K562 (cell line): ENCODE measurements around the gene WDR62. TPM values are rescaled to one million over a fixed set of nuclear protein-coding genes. Genes with fewer than 3 reads are reported as not detected.

ENCODE experiments used
- ATAC-seq: fragments of 200-7000 bp; cut with Tn5 transposase; 3 replicates; pipeline ENCODE4 v1.9.1; 2020; ENCODE audit warnings: moderate library complexity
- BruUV-seq: library from RNA; stranded (reverse); fragments of 400-500 nt; replicated peaks from 2 replicates; lab custom pipeline; 2021; lab: Mats Ljungman, UMichigan
- CTCF ChIA-PET: fragments of 300-600 bp; formaldehyde crosslinking; extraction: SDS; loops from one replicate; lab custom pipeline; 2021; ENCODE audit warnings: low intra/inter-chr PET ratio; lab: Yijun Ruan, JAX
- POLR2A ChIA-PET: fragments of 300-600, 350-650 bp; sonication (Branson Sonifier 250); formaldehyde crosslinking; extraction: SDS; loops from one replicate; lab custom pipeline; 2021; ENCODE audit warnings: antibody characterized with exemption, inconsistent platforms; lab: Yijun Ruan, JAX
- DNase-seq, 4 experiments: peaks; one replicate each; pipeline versions ENCODE4 v3.0.0 to v3.0.0-alpha.2; 2011 to 2018; ENCODE audit warnings: low spot score in 3 of 4, mixed read lengths in 3 of 4; ENCODE audit errors: extremely low read depth in 1 of 4
- FAIRE-seq: peaks from 2 replicates; lab custom pipeline; 2011; peaks lifted over from hg19 to GRCh38; lab: Jason Lieb, UNC
- H2AFZ ChIP-seq: 2 replicates; pipeline ENCODE4 v1.6.0; 2011; ENCODE audit warnings: low read depth, low read length, control low read depth, inconsistent platforms
- H3K27ac ChIP-seq: fragments of 200-600 bp; 3 replicates; pipeline ENCODE4 v1.8.0; 2011; ENCODE audit warnings: low read depth, mild to moderate bottlenecking, control low read depth, inconsistent platforms, low read length, moderate library complexity, mixed read lengths; ENCODE audit errors: extremely low read depth
- H3K27me3 ChIP-seq, 2 experiments: fragments of 300-600 bp in 1 of 2; 2 replicates in 1 of 2; 3 replicates in 1 of 2; pipeline versions ENCODE4 v1.6.0 to v1.8.0; 2011; ENCODE audit warnings: inconsistent platforms in 2 of 2, low read length in 2 of 2, mild to moderate bottlenecking in 1 of 2, mixed read lengths in 1 of 2, moderate library complexity in 1 of 2; ENCODE audit not compliant: control insufficient read depth in 2 of 2, insufficient read depth in 2 of 2
- H3K36me3 ChIP-seq: fragments of 300-600 bp; 3 replicates; pipeline ENCODE4 v1.8.0; 2011; ENCODE audit warnings: mild to moderate bottlenecking, low read length, inconsistent platforms; ENCODE audit not compliant: control insufficient read depth, insufficient read depth
- H3K4me1 ChIP-seq, 2 experiments: fragments of 200-600 bp in 1 of 2; replicated peaks in 1 of 2; 2 replicates in 1 of 2; 3 replicates in 1 of 2; pipeline versions ENCODE4 v1.5.1 to v1.8.0; 2011; ENCODE audit warnings: inconsistent platforms in 2 of 2, low read length in 2 of 2, mild to moderate bottlenecking in 1 of 2, mixed read lengths in 1 of 2, moderate library complexity in 1 of 2; ENCODE audit not compliant: control insufficient read depth in 2 of 2, insufficient read depth in 2 of 2
- H3K4me2 ChIP-seq: 2 replicates; pipeline ENCODE4 v1.6.1; 2011; ENCODE audit warnings: low read length, control low read depth, inconsistent platforms, mixed read lengths; ENCODE audit not compliant: insufficient read depth
- H3K4me3 ChIP-seq: fragments of 200-600 bp; sonication (generic), shearing (Covaris generic); 2 replicates; pipeline ENCODE4 v1.5.1; 2016; ENCODE audit warnings: control low read depth, inconsistent platforms
- H3K79me2 ChIP-seq: fragments of 200-600 bp; 3 replicates; pipeline ENCODE4 v1.8.0; 2011; ENCODE audit warnings: low read length, inconsistent platforms; ENCODE audit not compliant: control insufficient read depth, insufficient read depth
- H3K9ac ChIP-seq, 2 experiments: 2 replicates each; pipeline versions ENCODE4 v1.6.0 to v1.6.1; 2011; ENCODE audit warnings: low read depth in 2 of 2, low read length in 2 of 2, control low read depth in 1 of 2, inconsistent platforms in 1 of 2, mild to moderate bottlenecking in 1 of 2, mixed read lengths in 1 of 2; ENCODE audit not compliant: insufficient read depth in 1 of 2
- H3K9me1 ChIP-seq: one replicate; pipeline ENCODE4 v1.6.0; 2011; ENCODE audit warnings: inconsistent platforms, mild to moderate bottlenecking, low read length, moderate library complexity; ENCODE audit not compliant: control insufficient read depth, insufficient read depth
- H3K9me3 ChIP-seq: replicated peaks from 2 replicates; pipeline ENCODE4 v1.5.1; 2011; ENCODE audit warnings: low read depth, low read length, inconsistent platforms; ENCODE audit not compliant: control insufficient read depth, insufficient read depth
- H4K20me1 ChIP-seq: replicated peaks from 2 replicates; pipeline ENCODE4 v1.6.1; 2011; ENCODE audit warnings: low read length, inconsistent platforms, mixed read lengths; ENCODE audit not compliant: control insufficient read depth, insufficient read depth
- ATF7 ChIP-seq: fragments of 450-650 bp; IDR thresholded peaks from 2 replicates; pipeline ENCODE4 v1.7.1; 2014; ENCODE audit warnings: mild to moderate bottlenecking, moderate library complexity
- CBFB ChIP-seq: sonication (generic); formaldehyde crosslinking; IDR thresholded peaks from 2 replicates; pipeline ENCODE4 v1.4.0; 2020; ENCODE audit warnings: mild to moderate bottlenecking, missing genetic modification reagents
- DNMT1 ChIP-seq: fragments of 450-650 bp; IDR thresholded peaks from 2 replicates; pipeline ENCODE4 v1.6.1; 2016; ENCODE audit warnings: antibody characterized with exemption, mild to moderate bottlenecking
- MTA1 ChIP-seq: fragments of 450-650 bp; IDR thresholded peaks from 2 replicates; pipeline ENCODE4 v1.6.1; 2017; ENCODE audit warnings: borderline replicate concordance
- NCOA4 ChIP-seq: fragments of 450-650 bp; IDR thresholded peaks from 2 replicates; pipeline ENCODE4 v1.6.1; 2018; ENCODE audit warnings: mild to moderate bottlenecking; ENCODE audit not compliant: partially characterized antibody
- NELFE ChIP-seq: IDR thresholded peaks from 2 replicates; pipeline ENCODE4 v1.6.1; 2011; ENCODE audit warnings: mild to moderate bottlenecking; ENCODE audit not compliant: insufficient read depth, insufficient read length
- PHTF2 ChIP-seq: fragments of 250-450 bp; sonication (Bioruptor Pico); IDR thresholded peaks from 2 replicates; pipeline ENCODE4 v1.5.0; 2021; ENCODE audit warnings: mild to moderate bottlenecking
- PPARD ChIP-seq: fragments of 250-450 bp; sonication (Bioruptor Pico); IDR thresholded peaks from 2 replicates; pipeline ENCODE4 v1.8.0; 2022; ENCODE audit warnings: inconsistent platforms, mild to moderate bottlenecking, moderate library complexity
- RCOR1 ChIP-seq, 2 experiments: IDR thresholded peaks; 2 replicates each; pipeline ENCODE4 v1.6.1; 2012; ENCODE audit warnings: low read depth in 2 of 2, low read length in 2 of 2, borderline replicate concordance in 1 of 2, improper control_type of control experiment in 1 of 2
- SAFB ChIP-seq: fragments of 200-400 bp; formaldehyde crosslinking; IDR thresholded peaks from 2 replicates; pipeline ENCODE4 v1.6.1; 2017; ENCODE audit warnings: low read depth, low read length, borderline replicate concordance
- SIX5 ChIP-seq, 2 experiments: IDR thresholded peaks; 2 replicates each; pipeline ENCODE4 v1.6.1; 2011; ENCODE audit warnings: low read length in 2 of 2, borderline replicate concordance in 1 of 2, low read depth in 1 of 2, mild to moderate bottlenecking in 1 of 2, moderate library complexity in 1 of 2; ENCODE audit not compliant: insufficient read depth in 1 of 2
- SNRNP70 ChIP-seq: fragments of 200-400 bp; formaldehyde crosslinking; optimal IDR thresholded peaks from 2 replicates; pipeline ENCODE3; 2017; ENCODE audit warnings: low read depth, low read length
- STAT5A ChIP-seq: IDR thresholded peaks from 2 replicates; pipeline ENCODE4 v1.6.1; 2012; ENCODE audit warnings: low read length, inconsistent platforms, borderline replicate concordance
- TFAM ChIP-seq: fragments of 250-450 bp; sonication (Bioruptor Pico); conservative IDR thresholded peaks from 2 replicates; pipeline ENCODE4 v1.5.0; 2021; ENCODE audit warnings: mild to moderate bottlenecking, moderate library complexity
- WHSC1 ChIP-seq: IDR thresholded peaks from one replicate; pipeline ENCODE4 v1.6.1; 2012; ENCODE audit warnings: low read length, control low read depth, inconsistent platforms
- ZNF584 ChIP-seq: fragments of 200-800 bp; sonication (Bioruptor generic); IDR thresholded peaks from 2 replicates; pipeline ENCODE4 v1.6.1; 2016; ENCODE audit warnings: low read depth, mild to moderate bottlenecking, missing genetic modification characterization, missing compliant biosample characterization
- ZNF586 ChIP-seq: fragments of 450-650 bp; formaldehyde crosslinking; conservative IDR thresholded peaks from 2 replicates; pipeline ENCODE4 v1.4.0; 2020; ENCODE audit warnings: mild to moderate bottlenecking, moderate library complexity
- WGBS: fragments of 100-300 bp; shearing (Covaris generic); methylation state at CpG from one replicate; pipeline ENCODE4 v1.1.6; 2016; ENCODE audit warnings: low coverage, mixed read lengths; ENCODE audit not compliant: insufficient coverage; ENCODE audit errors: missing lambda C conversion rate; 5-methylcytosine and 5-hydroxymethylcytosine counted together
- in situ Hi-C: fragments of 300-500 bp; cut with MboI; formaldehyde crosslinking; loops from 4 replicates; pipeline ENCODE4 v1.15.0; 2018; ENCODE audit warnings: inconsistent platforms, mixed read lengths
- intact Hi-C: fragments of 100-400 bp; cut with micrococcal nuclease; formaldehyde crosslinking; loops from 2 replicates; pipeline ENCODE4 v1.14.2; 2022
- polyA plus RNA-seq, 8 experiments: library from polyadenylated mRNA; depleted of rRNA in 4 of 8; stranded (reverse) in 5 of 8; unstranded in 3 of 8; fragments of >200 nt; fragmentation: Nextera tagmentation in 2 of 8; fragmentation: Illumina TruSeq in 1 of 8; extraction: Ambion mirVana in 2 of 8; extraction: Trizol in 1 of 8; gene quantifications; 2 replicates each; pipeline versions ENCODE4 v1.2.1 to v1.2.3, GENCODE V29; 2011 to 2014; ENCODE audit warnings: inconsistent platforms in 1 of 8, missing spikeins in 1 of 8
- total RNA-seq, 7 experiments: library from RNA; depleted of rRNA in 6 of 7; stranded (reverse); fragments of >200 nt in 6 of 7; fragmentation: Illumina TruSeq in 2 of 7; extraction: Trizol in 2 of 7; gene quantifications; 2 replicates each; pipeline versions ENCODE4 v1.2.1 to v1.2.3, GENCODE V29; 2011 to 2021; ENCODE audit warnings: low replicate concordance in 1 of 7
- TF ChIP-seq, protein P1 (sequence below): fragments of 450-650 bp; conservative IDR thresholded peaks from 2 replicates; pipeline ENCODE4 v1.6.1; 2016; ENCODE audit warnings: missing genetic modification characterization, low read depth, mild to moderate bottlenecking, missing compliant biosample characterization, moderate library complexity
- TF ChIP-seq, protein P2 (sequence below): IDR thresholded peaks from 2 replicates; pipeline ENCODE4 v1.6.1; 2014; ENCODE audit warnings: antibody characterized with exemption
- TF ChIP-seq, protein P3 (sequence below): fragments of 250-450 bp; sonication (Bioruptor Pico); IDR thresholded peaks from 2 replicates; pipeline ENCODE4 v1.8.0; 2021; ENCODE audit warnings: mild to moderate bottlenecking, moderate library complexity

Gene WDR62
- total and polyA plus RNA-seq, 9 of the 15 experiments (the other 6 are each of a cell fraction or from before 2014, with no cell fraction given), result 0.35 to 32.8 (median 14.4) TPM

DNA sequence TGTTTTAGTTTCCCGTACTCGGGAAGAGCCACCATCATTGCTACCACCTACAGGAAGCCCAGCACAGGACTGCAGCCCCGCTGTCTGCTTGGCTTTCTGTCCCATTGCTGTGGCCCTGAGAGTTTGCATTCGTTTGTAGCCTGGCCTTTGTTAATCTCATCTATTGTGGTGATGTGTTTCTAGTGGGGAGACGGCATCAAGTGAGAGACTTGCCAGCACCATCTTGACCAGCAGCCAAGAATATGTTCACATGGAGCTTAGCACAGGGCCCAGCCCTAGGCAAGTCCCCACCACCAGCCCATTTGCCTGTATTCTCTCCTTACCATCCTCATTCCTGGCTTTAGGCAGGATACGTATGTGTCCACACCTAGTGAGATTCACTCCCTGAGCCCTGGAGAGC lies 39.0 kb downstream of the WDR62 start (continued):
- TF ChIP-seq, protein P1, sequence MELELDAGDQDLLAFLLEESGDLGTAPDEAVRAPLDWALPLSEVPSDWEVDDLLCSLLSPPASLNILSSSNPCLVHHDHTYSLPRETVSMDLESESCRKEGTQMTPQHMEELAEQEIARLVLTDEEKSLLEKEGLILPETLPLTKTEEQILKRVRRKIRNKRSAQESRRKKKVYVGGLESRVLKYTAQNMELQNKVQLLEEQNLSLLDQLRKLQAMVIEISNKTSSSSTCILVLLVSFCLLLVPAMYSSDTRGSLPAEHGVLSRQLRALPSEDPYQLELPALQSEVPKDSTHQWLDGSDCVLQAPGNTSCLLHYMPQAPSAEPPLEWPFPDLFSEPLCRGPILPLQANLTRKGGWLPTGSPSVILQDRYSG, result no peak
- TF ChIP-seq NCOA4, result no peak
- no peak for TF ChIP-seq ZNF584 (CRISPR knock-in tag)
- TF ChIP-seq, protein P2, sequence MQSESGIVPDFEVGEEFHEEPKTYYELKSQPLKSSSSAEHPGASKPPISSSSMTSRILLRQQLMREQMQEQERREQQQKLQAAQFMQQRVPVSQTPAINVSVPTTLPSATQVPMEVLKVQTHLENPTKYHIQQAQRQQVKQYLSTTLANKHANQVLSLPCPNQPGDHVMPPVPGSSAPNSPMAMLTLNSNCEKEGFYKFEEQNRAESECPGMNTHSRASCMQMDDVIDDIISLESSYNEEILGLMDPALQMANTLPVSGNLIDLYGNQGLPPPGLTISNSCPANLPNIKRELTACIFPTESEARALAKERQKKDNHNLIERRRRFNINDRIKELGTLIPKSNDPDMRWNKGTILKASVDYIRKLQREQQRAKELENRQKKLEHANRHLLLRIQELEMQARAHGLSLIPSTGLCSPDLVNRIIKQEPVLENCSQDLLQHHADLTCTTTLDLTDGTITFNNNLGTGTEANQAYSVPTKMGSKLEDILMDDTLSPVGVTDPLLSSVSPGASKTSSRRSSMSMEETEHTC, result no peak
- no peak for TF ChIP-seq SIX5 (IDR thresholded peaks at IDR 0.05; ENCODE audit: borderline replicate concordance in 1 of 2, insufficient read depth in 1 of 2, low read depth in 1 of 2, low read length in 2 of 2)
- no peak for TF ChIP-seq TFAM
- no peak for TF ChIP-seq STAT5A

DNA sequence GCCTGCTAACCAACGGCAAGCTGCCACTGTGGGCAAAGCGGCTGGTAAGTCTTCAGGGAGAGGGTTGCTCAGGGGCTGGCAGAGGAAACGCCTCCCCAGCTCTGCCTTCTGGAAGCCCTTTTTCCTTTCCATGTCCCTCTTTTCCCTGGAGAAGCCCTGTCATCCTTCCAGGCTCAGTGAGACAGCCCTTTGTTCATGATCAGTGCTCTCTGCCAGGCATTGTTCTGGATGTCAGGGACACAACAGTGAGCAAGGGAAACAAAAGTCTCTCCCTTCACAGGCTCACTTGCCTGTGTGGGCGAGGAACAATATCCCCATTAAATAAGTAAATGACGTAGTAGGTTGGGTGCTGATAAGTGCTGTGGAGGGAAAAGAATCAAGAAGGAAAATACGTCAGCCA lies 42.3 kb downstream of the WDR62 start:
- no peaks in the 10 kb centered on the region for H4K20me1 ChIP-seq
- FAIRE-seq (no peak), ATAC-seq (no peak), DNase-seq (no peak)
- H3K79me2 ChIP-seq, result no peaks in the 10 kb centered on the region
- H3K4me3 ChIP-seq, result no peak overlapping the region
- H3K9me3 ChIP-seq, result no peaks in the 10 kb centered on the region
- H3K9ac ChIP-seq, result no peak overlapping the region
- H3K9me1 ChIP-seq, result no peaks in the 10 kb centered on the region
- POLR2A ChIA-PET, result interaction anchor here (0.9 kb wide), 1 partner anchor 13 kb away, joined by 3 read pairs; no protein-coding TSS in a partner anchor
- 98% methylated on average over 6 of the region's 6 CpGs for WGBS
- H3K36me3 ChIP-seq, result peaks cover 81% of the 10 kb centered on the region
- H3K4me1 ChIP-seq, result peaks cover 0 to 20% of the 10 kb centered on the region in 2 experiments; a peak in 1 of 5 replicates
- intact Hi-C loops, result no loop called here
- no TSS peak for BruUV-seq
- H3K27ac ChIP-seq, result no peak overlapping the region
- no peaks in the 10 kb centered on the region for H3K27me3 ChIP-seq
- H3K4me2 ChIP-seq, result no peak overlapping the region
- in situ Hi-C loops, result no loop called here
- H2AFZ ChIP-seq, result no peak overlapping the region
- CTCF ChIA-PET, result no interaction called here
- TF ChIP-seq SNRNP70, result no peak
- TF ChIP-seq CBFB (CRISPR knock-in tag), result no peak
- no peak for TF ChIP-seq PPARD
- TF ChIP-seq, protein P3, sequence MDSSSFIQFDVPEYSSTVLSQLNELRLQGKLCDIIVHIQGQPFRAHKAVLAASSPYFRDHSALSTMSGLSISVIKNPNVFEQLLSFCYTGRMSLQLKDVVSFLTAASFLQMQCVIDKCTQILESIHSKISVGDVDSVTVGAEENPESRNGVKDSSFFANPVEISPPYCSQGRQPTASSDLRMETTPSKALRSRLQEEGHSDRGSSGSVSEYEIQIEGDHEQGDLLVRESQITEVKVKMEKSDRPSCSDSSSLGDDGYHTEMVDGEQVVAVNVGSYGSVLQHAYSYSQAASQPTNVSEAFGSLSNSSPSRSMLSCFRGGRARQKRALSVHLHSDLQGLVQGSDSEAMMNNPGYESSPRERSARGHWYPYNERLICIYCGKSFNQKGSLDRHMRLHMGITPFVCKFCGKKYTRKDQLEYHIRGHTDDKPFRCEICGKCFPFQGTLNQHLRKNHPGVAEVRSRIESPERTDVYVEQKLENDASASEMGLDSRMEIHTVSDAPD (CRISPR knock-in tag), result no peak
- no peak for TF ChIP-seq NELFE
- no peak for TF ChIP-seq SAFB
- no peak for TF ChIP-seq RCOR1 (IDR thresholded peaks at IDR 0.05; ENCODE audit: borderline replicate concordance in 1 of 2, low read depth in 2 of 2, low read length in 2 of 2)
- no peak for TF ChIP-seq PHTF2
- no peak for TF ChIP-seq DNMT1
- TF ChIP-seq WHSC1, result no peak
- no peak for TF ChIP-seq ATF7
- no peak for TF ChIP-seq MTA1
- no peak for TF ChIP-seq ZNF586 (CRISPR knock-in tag)
